Measurements from ENCODE around the gene SBF2. TPM values are rescaled to one million over a fixed set of nuclear protein-coding genes. Genes with fewer than 3 reads are reported as not detected.
A peak's percentile ranks its signal among the peaks of the same experiment; 100 is the strongest.

SBF2 gene
- polyA plus RNA-seq, 1 donor (not counting 4 experiments of a cell fraction or from before 2014, with no cell fraction given): 24.5 TPM

- DNase-seq (ENCODE audit: low read depth, low spot score): no peak
- no peak overlapping the region for H3K4me2 ChIP-seq (ENCODE audit: control insufficient read depth, extremely low read depth, insufficient read depth, low read depth, low read length)
- no peaks in the 10 kb centered on the region for H3K27me3 ChIP-seq (ENCODE audit: control insufficient read depth, extremely low read depth, insufficient read depth, low read length)
- no peaks in the 10 kb centered on the region for H3K36me3 ChIP-seq (ENCODE audit: control insufficient read depth in 2 of 2, extremely low read depth in 1 of 2, insufficient read depth in 2 of 2, low read length in 2 of 2)
- H2AFZ ChIP-seq (ENCODE audit: control insufficient read depth, low read length): no peak overlapping the region
- no peaks in the 10 kb centered on the region for H3K9me1 ChIP-seq (ENCODE audit: control insufficient read depth, extremely low read depth, insufficient read depth, low read length)
- H3K4me3 ChIP-seq (ENCODE audit: control insufficient read depth in 2 of 3, extremely low read depth in 1 of 3, insufficient read depth in 2 of 3, low read depth in 1 of 3, low read length in 3 of 3): no peak overlapping the region
- H4K20me1 ChIP-seq (ENCODE audit: control insufficient read depth, extremely low read depth, insufficient read depth, low read length): no peaks in the 10 kb centered on the region
- dilution Hi-C loops (cut with MboI; ENCODE audit: extremely low pct_ligation_motif_present, low sequenced_read_pairs): no loop called here
- H3K4me1 ChIP-seq (ENCODE audit: control insufficient read depth, extremely low read depth, insufficient read depth, low read length): no peaks in the 10 kb centered on the region
- H3K27ac ChIP-seq (ENCODE audit: control insufficient read depth, insufficient read depth, low read length): no peak overlapping the region
- TF ChIP-seq CTCF (optimal IDR thresholded peaks at IDR 0.05 in 1 of 3, IDR thresholded peaks at IDR 0.05 in 1 of 3, conservative IDR thresholded peaks at IDR 0.05 in 1 of 3; ENCODE audit: extremely low read depth in 1 of 3, insufficient read depth in 2 of 3, low read length in 3 of 3) (no peak), EZH2 (IDR thresholded peaks at IDR 0.05; ENCODE audit: low read length) (no peak)
- FAIRE-seq: no peak
- no peaks in the 10 kb centered on the region for H3K9me3 ChIP-seq (ENCODE audit: control insufficient read depth, low read depth, low read length)
- peaks cover 11% of the 10 kb centered on the region for H3K79me2 ChIP-seq (ENCODE audit: control insufficient read depth, insufficient read depth, low read length)
- H3K9ac ChIP-seq (ENCODE audit: control insufficient read depth, extremely low read depth, insufficient read depth, low read length): no peak overlapping the region
Observed at GRCh38 chr11:10064828-10065227, 229.2 kb downstream of the SBF2 start.

- Histone ChIP-seq H3K36me3 (ENCODE audit: control insufficient read depth in 2 of 2, extremely low read depth in 1 of 2, insufficient read depth in 2 of 2, low read length in 2 of 2) (no peaks in the 10 kb centered on the region), H4K20me1 (ENCODE audit: control insufficient read depth, extremely low read depth, insufficient read depth, low read length) (no peaks in the 10 kb centered on the region), H3K9me1 (ENCODE audit: control insufficient read depth, extremely low read depth, insufficient read depth, low read length) (no peaks in the 10 kb centered on the region), H2AFZ (ENCODE audit: control insufficient read depth, low read length) (no peak overlapping the region), H3K4me3 (ENCODE audit: control insufficient read depth in 2 of 3, extremely low read depth in 1 of 3, insufficient read depth in 2 of 3, low read depth in 1 of 3, low read length in 3 of 3) (no peak overlapping the region), H3K4me1 (ENCODE audit: control insufficient read depth, extremely low read depth, insufficient read depth, low read length) (no peaks in the 10 kb centered on the region), H3K4me2 (ENCODE audit: control insufficient read depth, extremely low read depth, insufficient read depth, low read depth, low read length) (no peak overlapping the region), H3K9me3 (ENCODE audit: control insufficient read depth, low read depth, low read length) (no peaks in the 10 kb centered on the region), H3K9ac (ENCODE audit: control insufficient read depth, extremely low read depth, insufficient read depth, low read length) (no peak overlapping the region), H3K27me3 (ENCODE audit: control insufficient read depth, extremely low read depth, insufficient read depth, low read length) (no peaks in the 10 kb centered on the region), H3K27ac (ENCODE audit: control insufficient read depth, insufficient read depth, low read length) (no peak overlapping the region), H3K79me2 (ENCODE audit: control insufficient read depth, insufficient read depth, low read length) (peaks cover 13% of the 10 kb centered on the region)
- no peak for TF ChIP-seq EZH2 (IDR thresholded peaks at IDR 0.05; ENCODE audit: low read length)
- TF ChIP-seq CTCF (optimal IDR thresholded peaks at IDR 0.05 in 1 of 3, IDR thresholded peaks at IDR 0.05 in 1 of 3, conservative IDR thresholded peaks at IDR 0.05 in 1 of 3; ENCODE audit: extremely low read depth in 1 of 3, insufficient read depth in 2 of 3, low read length in 3 of 3): no peak
- DNase-seq (ENCODE audit: low read depth, low spot score) (no peak), FAIRE-seq (peak; percentile 57)
- dilution Hi-C loops (cut with MboI; ENCODE audit: extremely low pct_ligation_motif_present, low sequenced_read_pairs): no loop called here
Observed at GRCh38 chr11:10058356-10058755, 235.7 kb downstream of the SBF2 start.

Measured in keratinocyte (primary cell).